ENCODE measurements around the gene WNK2. TPM values are rescaled to one million over a fixed set of nuclear protein-coding genes. Genes with fewer than 3 reads are reported as not detected.
"Not testable (repeated sequence)": the region's sequence is repeated elsewhere in the genome, so short reads cannot be mapped to it uniquely, and the experiment has no call there.

Gene WNK2
- total RNA-seq (2014; rRNA removed; shearing (Covaris generic)), result not detected in 2 replicates

- DNase-seq (ENCODE audit: low spot score), result no peak
Measured at GRCh38 chr9:93183663-93184431, at the start of gene WNK2. Gene WNK2, plus strand, starts transcription at chr9:93184139. Its CDS starts 791 bp downstream, at chr9:93184930.

GRCh38 chr9:93134740-93135444 lies 49.0 kb upstream of the WNK2 start:
- DNase-seq (ENCODE audit: low spot score), result no peak

GRCh38 chr9:93136011-93136440 lies 47.9 kb upstream of the WNK2 start:
- DNase-seq (ENCODE audit: low spot score), result no peak

GRCh38 chr9:93137362-93137761 lies 46.6 kb upstream of the WNK2 start:
- DNase-seq (ENCODE audit: low spot score), result no peak

- DNase-seq (ENCODE audit: low spot score), result no peak
Measured at GRCh38 chr9:93138171-93138764, 45.7 kb upstream of the WNK2 start.

- DNase-seq (ENCODE audit: low spot score), result peak; percentile 15
Measured at GRCh38 chr9:93139365-93140182, 44.4 kb upstream of the WNK2 start.

- no peak for DNase-seq (ENCODE audit: low spot score)
Measured at GRCh38 chr9:93141771-93142483, 42.0 kb upstream of the WNK2 start.

- peak; percentile 57 for DNase-seq (ENCODE audit: low spot score)
Measured at GRCh38 chr9:93143830-93144530, 40.0 kb upstream of the WNK2 start.

- not testable (repeated sequence) for DNase-seq (ENCODE audit: low spot score)
Measured at GRCh38 chr9:93146696-93147095, 37.2 kb upstream of the WNK2 start.

GRCh38 chr9:93147632-93148031 lies 36.3 kb upstream of the WNK2 start:
- DNase-seq (ENCODE audit: low spot score), result no peak

GRCh38 chr9:93148721-93149120 lies 35.2 kb upstream of the WNK2 start:
- no peak for DNase-seq (ENCODE audit: low spot score)

GRCh38 chr9:93149361-93149760 lies 34.6 kb upstream of the WNK2 start:
- DNase-seq (ENCODE audit: low spot score), result no peak

GRCh38 chr9:93151097-93151784 lies 32.7 kb upstream of the WNK2 start:
- no peak for DNase-seq (ENCODE audit: low spot score)

GRCh38 chr9:93154293-93154903 lies 29.5 kb upstream of the WNK2 start:
- peak; percentile 31 for DNase-seq (ENCODE audit: low spot score)

GRCh38 chr9:93155716-93156474 lies 28.0 kb upstream of the WNK2 start:
- DNase-seq (ENCODE audit: low spot score), result no peak

GRCh38 chr9:93156475-93157008 lies 27.4 kb upstream of the WNK2 start:
- DNase-seq (ENCODE audit: low spot score), result no peak

GRCh38 chr9:93159601-93160471 lies 24.1 kb upstream of the WNK2 start:
- peak; percentile 75 for DNase-seq (ENCODE audit: low spot score)
